ENCODE data around the gene EMC6. TPM values are rescaled to one million over a fixed set of nuclear protein-coding genes. Genes with fewer than 3 reads are reported as not detected.

EMC6 gene
- total and polyA plus RNA-seq, 11 donors = 24.2 to 190 (median 52.1) TPM

DNA sequence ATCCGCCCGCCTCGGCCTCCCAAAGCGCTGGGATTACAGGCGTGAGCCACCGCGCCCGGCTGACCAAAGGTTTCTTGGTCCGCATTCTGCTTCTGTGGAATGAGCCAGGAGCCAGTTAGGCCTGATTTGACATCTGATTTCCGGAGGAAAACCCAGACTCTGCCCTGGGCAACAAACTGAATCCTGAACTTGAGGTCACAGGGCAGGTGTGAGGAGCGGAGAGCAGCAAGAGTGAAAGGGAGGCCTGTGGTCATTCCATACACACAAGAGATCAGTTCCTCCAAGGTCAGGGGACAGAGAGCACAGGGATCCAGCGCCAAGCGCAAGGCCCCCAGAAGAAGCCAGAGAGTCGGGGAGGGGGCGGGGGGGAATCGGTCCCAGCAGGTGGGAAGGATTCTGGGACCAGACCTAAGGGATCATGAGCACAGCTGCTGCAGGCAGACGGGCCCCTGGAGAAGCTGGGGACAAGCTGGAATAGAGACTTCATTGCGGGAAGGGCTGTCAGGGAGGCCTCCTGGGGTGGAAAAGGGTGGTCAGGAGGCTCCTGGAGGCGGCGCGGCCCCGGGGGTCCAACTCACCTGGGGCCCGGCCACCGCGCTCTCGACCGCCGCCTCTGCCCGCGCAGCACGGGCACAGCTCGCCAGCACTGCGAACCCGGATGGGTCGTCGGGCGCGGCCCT, 33.0 kb upstream of the EMC6 start:
- H3K36me3 ChIP-seq = peaks cover 0 to 28% (median 3%) of the 10 kb centered on the region in 9 donors
- H3K9me3 ChIP-seq = no peaks in the 10 kb centered on the region
- peak overlapping the region; percentile 93 to 99 (median 96) for H3K27ac ChIP-seq
- peaks cover 0 to 51% (median 28%) of the 10 kb centered on the region in 12 donors for H3K4me1 ChIP-seq
- no peak for TF ChIP-seq POLR2A (IDR thresholded peaks at IDR 0.05)
- TF ChIP-seq, protein P1, sequence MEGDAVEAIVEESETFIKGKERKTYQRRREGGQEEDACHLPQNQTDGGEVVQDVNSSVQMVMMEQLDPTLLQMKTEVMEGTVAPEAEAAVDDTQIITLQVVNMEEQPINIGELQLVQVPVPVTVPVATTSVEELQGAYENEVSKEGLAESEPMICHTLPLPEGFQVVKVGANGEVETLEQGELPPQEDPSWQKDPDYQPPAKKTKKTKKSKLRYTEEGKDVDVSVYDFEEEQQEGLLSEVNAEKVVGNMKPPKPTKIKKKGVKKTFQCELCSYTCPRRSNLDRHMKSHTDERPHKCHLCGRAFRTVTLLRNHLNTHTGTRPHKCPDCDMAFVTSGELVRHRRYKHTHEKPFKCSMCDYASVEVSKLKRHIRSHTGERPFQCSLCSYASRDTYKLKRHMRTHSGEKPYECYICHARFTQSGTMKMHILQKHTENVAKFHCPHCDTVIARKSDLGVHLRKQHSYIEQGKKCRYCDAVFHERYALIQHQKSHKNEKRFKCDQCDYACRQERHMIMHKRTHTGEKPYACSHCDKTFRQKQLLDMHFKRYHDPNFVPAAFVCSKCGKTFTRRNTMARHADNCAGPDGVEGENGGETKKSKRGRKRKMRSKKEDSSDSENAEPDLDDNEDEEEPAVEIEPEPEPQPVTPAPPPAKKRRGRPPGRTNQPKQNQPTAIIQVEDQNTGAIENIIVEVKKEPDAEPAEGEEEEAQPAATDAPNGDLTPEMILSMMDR (IDR thresholded peaks at IDR 0.05) = no peak
- WGBS, 4 donors = 20 to 47% (median 21%) methylated on average over 18 to 38 of the region's 38 CpGs
- ATAC-seq (no peak), DNase-seq (peak in 1 of 5 donors; percentile 47)
- H3K27me3 ChIP-seq = no peaks in the 10 kb centered on the region
- intact Hi-C loops (cut with DNase I) = loop anchor here in 5 of 10 donors (1.0 to 10.0 kb wide), 4 partner anchors 33 to 587 kb away; partner anchors contain the start of genes EMC6 (in 2 of the 5) and TAX1BP3 (in 2 of the 5)
- peak overlapping the region; percentile 78 to 100 (median 98) for H3K4me3 ChIP-seq

DNA sequence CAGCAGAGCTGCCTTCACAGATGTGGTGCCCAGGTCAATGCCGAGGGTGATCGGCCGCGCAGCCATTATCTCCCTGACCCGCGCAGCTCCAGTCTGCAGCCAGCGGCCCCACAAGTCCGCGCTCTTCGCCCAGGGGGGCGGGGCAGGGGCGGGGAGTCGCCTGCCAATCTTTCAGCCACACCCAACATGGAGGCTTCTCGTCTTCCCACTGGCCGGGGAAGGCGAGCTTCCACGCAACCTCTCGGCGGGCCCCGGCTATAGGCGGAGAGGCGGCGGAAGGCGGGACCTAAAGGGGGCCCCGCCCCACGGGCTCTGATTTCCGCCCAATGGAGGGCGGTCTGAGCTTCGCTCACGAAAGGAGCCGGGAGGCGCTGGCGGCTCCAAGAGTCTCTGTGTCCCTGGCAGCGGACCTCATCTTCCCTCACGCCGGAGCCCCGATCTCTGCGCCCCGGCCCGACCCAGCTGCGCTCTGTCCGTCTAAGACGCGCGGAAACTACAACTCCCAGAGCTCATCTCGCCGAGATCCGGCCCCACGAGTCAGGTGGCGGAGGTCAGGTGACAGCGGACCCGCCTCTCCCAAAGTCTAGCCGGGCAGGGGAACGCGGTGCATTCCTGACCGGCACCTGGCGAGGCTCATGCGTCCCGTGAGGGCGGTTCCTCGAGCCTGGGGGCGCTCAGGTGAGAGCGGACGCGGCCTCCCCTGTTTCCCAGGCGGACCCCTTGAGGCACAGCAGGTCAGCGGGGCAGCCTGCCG, 32.3 kb upstream of the EMC6 start, which contains the start of the genes CTNS and SHPK:
Gene CTNS (plus strand): TSS at position 607 of the 754 bp plus-strand sequence. CDS start 3,447 bp downstream, outside the sequence.
Gene SHPK (minus strand): TSS at position 97 of the 754 bp plus-strand sequence. CDS start 31 bp downstream, at position 66.
- H3K4me3 ChIP-seq = peak within 1 kb of the TSS; percentile 78 to 100 (median 98)
- ATAC-seq = peak; percentile 98 to 99 (median 98)
- peaks cover 0 to 54% (median 33%) of the 10 kb centered on the region in 12 donors for H3K4me1 ChIP-seq
- peak; percentile 97 to 98 (median 98) for DNase-seq
- H3K36me3 ChIP-seq = peaks cover 0 to 28% (median 3%) of the 10 kb centered on the region in 9 donors
- WGBS, 4 donors = 0 to 1% (median 0%) methylated on average over 30 to 68 of the region's 68 CpGs
- H3K27me3 ChIP-seq = no peaks in the 10 kb centered on the region
- intact Hi-C loops (cut with DNase I) = loop anchor here in 5 of 10 donors (1.0 to 10.0 kb wide), 4 partner anchors 32 to 588 kb away; partner anchors contain the start of genes EMC6 (in 2 of the 5) and TAX1BP3 (in 2 of the 5)
- peak; percentile 25 to 76 for TF ChIP-seq POLR2A (IDR thresholded peaks at IDR 0.05)
- TF ChIP-seq, protein P1 (IDR thresholded peaks at IDR 0.05) = peak in 2 of 12 donors; percentile 8 to 17
- H3K27ac ChIP-seq = peak within 1 kb of the TSS; percentile 93 to 99 (median 96)
- no peaks in the 10 kb centered on the region for H3K9me3 ChIP-seq

DNA sequence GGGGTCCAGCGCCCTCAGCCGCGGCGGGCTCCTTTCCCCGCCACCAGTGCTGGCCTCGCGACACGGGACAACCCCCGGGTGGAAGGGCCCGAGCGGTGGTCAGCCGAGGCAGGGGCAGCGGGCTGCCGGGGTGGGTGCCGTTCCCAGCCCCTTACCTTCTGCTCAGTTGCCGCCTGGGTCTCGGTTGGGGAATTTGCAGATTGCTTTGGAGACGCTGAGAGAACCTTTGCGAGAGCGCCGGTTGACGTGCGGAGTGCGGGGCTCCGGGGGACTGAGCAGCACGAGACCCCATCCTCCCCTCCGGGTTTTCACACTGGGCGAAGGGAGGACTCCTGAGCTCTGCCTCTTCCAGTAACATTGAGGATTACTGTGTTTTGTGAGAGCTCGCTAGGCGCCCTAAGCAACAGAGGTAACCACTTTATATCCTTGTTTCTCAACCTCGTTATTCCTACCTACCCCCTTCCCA, 31.7 kb upstream of the EMC6 start:
- TF ChIP-seq, protein P1 (IDR thresholded peaks at IDR 0.05) = no peak
- no peak for TF ChIP-seq POLR2A (IDR thresholded peaks at IDR 0.05)
- 2% methylated on average over 20 to 31 of the region's 31 CpGs for WGBS, 4 donors
- H3K4me1 ChIP-seq = peaks cover 0 to 57% (median 34%) of the 10 kb centered on the region in 12 donors
- ATAC-seq = no peak
- intact Hi-C loops (cut with DNase I) = loop anchor here in 5 of 10 donors (1.0 to 10.0 kb wide), 4 partner anchors 31 to 588 kb away; partner anchors contain the start of genes EMC6 (in 2 of the 5) and TAX1BP3 (in 2 of the 5)
- H3K36me3 ChIP-seq = peaks cover 0 to 28% (median 3%) of the 10 kb centered on the region in 9 donors
- peak overlapping the region; percentile 78 to 100 (median 98) for H3K4me3 ChIP-seq
- H3K27me3 ChIP-seq = no peaks in the 10 kb centered on the region
- H3K9me3 ChIP-seq = no peaks in the 10 kb centered on the region
- peak overlapping the region; percentile 93 to 99 (median 96) for H3K27ac ChIP-seq
- DNase-seq = no peak
